ENCODE results near the gene WDR45.

WDR45 gene

DNA sequence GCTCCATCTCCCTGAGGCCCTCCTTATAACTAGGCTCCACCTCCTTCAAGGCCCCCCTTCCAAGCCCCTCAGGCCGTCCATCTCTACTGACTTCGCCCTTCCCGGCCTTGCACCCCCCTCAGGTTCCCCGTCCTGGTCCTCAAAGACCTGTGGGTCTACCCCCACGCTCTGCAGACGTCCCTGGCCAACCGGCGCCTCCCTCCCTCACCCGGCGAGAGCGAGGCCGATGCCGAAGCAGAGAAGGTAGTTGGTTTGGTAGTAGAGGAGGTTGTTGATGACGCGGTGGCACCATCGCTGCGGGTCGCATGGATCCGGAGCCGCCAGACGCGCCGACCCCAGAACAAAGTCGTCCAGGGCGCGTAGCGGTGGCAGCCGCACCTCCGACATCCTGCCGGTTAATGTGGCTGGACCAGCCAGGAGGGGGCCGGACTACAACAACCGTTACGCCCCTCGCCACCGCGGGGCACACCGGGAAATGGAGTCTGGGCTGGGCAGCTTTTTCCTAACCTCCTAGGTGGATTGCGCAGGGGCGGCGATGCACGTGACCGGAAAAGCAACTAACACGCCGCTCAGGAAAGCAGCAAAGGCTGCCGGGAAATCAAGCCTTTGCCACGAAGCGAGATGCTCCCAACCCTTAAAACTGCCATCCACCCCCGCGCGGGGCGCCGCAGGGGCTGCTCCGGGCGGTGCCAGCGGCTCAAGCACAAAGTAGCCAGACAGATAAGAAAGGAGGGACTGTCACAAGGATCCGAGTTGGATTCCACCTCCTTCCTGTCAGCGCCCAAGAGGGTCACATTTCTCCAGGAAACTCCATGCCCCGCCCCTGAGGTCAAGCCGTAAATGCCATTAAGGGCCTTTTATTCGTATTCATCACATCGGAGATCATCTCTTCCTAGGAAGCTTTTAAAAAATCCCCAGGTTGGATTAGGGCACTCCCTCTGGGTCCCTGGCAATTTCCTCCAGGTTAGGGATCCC is 5.8 kb downstream of the WDR45 start, which contains the start of gene PRAF2:
Gene PRAF2 (minus strand): TSS at position 402 of the 975 bp plus-strand sequence. CDS start 15 bp downstream, at position 387.
- DNase-seq, result peak; percentile 81 to 89

- DNase-seq, result no peak
Measured at GRCh38 chrX:49072712-49073095, 7.0 kb downstream of the WDR45 start.

- no peak for DNase-seq
Measured at GRCh38 chrX:49071877-49072711, 7.6 kb downstream of the WDR45 start.

DNA sequence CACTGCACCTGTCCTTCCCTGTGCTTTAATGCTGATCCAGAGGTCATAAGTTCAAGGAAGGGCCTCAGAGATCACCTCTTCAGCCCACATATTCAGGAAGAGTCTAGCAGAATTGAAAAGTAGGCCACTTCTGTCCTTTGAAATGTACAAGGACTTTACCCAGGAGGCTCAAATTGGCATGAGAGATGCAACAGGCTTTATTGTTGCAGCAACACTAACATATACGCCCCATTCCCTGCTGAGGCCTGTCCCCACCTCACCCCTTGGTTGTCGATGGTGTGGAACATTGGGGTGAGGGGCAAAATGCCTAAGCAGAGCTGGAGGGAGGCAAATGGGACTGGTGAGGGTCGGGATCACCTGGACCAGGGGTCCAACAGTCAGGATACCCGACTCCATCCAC is 8.7 kb downstream of the WDR45 start:
- DNase-seq, result no peak

GRCh38 chrX:49069038-49069437 is 10.6 kb downstream of the WDR45 start:
- DNase-seq, result no peak

DNA sequence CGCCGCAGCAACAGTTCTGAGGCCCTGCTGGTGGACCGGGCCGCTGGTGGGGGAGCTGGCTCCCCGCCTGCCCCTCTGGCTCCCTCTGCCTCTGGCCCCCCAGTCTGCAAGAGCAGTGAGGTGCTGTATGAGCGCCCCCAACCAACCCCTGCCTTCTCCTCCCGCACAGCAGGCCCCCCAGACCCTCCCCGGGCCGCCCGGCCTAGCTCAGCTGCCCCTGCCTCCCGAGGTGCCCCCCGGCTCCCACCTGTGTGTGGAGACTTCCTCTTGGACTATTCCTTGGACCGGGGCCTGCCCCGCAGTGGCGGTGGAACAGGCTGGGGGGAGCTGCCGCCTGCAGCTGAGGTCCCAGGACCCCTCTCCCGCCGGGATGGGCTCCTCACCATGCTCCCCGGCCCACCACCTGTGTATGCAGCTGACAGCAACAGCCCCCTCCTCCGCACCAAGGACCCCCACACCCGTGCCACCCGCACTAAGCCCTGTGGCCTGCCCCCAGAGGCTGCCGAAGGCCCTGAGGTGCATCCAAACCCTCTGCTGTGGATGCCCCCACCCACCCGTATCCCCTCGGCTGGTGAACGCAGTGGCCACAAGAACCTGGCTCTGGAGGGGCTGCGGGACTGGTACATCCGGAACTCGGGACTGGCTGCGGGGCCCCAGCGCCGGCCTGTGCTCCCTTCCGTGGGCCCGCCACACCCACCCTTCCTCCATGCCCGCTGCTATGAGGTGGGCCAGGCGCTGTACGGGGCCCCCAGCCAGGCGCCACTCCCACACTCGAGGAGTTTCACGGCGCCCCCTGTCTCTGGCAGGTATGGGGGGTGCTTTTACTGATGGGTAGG is 12.2 kb downstream of the WDR45 start:
- DNase-seq, result no peak

DNA sequence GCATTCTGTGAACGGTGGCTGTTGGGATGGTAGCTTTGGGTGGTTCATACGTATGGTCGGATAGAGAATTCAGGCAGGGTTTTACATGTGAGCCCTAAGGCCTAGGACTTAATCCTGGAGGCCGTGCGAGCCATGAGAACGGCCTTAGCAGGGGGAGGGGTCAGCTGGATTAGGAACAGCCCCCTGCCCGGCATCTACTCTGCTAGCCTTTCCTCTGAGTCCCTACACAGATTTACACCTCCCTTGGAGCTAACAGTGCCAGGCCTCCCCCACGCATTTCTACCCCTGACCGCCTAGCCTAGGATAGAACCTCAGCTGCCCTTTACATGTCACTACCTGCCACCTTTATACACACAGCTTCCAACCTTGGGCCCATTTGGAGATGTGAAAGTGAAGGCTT is 13.0 kb downstream of the WDR45 start:
- no peak for DNase-seq

GRCh38 chrX:49066278-49066677 is 13.4 kb downstream of the WDR45 start:
- DNase-seq, result no peak

- no peak for DNase-seq
Measured at GRCh38 chrX:49064735-49065134, 15.0 kb downstream of the WDR45 start.

DNA sequence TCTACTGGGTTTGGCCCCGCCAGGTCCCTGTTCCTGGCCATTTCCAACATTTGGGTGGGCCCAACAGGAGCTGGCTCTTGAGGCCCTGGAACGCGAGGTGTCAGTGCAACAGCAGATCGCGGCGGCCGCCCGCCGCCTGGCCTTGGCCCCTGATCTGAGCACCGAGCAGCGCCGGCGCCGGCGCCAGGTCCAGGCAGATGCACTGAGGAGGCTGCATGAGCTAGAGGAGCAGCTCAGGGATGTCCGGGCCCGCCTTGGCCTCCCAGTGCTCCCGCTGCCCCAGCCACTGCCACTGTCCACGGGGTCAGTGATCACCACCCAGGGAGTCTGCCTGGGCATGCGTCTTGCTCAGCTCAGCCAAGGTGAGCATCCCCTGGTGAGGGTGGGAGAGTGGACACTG is 15.4 kb downstream of the WDR45 start:
- no peak for DNase-seq

- no peak for DNase-seq
Measured at GRCh38 chrX:49063715-49064114, 16.0 kb downstream of the WDR45 start.

DNA sequence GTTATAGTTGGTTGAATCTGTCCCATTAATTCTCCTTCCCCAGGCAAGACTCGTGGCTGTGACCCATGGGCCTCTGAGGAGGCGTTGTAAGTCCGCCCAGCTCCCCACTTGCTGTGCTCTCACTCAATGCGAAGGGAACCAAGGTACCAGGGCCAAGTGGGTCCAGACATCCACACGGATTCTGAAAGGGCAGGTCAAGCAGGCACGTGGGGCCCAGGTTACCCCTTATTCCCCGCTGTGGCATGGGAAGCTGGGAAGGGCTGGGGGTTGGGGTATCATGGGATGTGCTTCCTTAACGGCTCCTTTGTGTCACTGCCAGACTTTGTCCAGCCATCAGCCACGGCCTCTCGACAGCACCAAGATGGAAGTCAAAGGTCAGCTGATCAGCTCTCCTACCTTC is 17.8 kb downstream of the WDR45 start:
- DNase-seq, result no peak

- DNase-seq, result no peak
Measured at GRCh38 chrX:49061490-49061889, 18.2 kb downstream of the WDR45 start.

DNA sequence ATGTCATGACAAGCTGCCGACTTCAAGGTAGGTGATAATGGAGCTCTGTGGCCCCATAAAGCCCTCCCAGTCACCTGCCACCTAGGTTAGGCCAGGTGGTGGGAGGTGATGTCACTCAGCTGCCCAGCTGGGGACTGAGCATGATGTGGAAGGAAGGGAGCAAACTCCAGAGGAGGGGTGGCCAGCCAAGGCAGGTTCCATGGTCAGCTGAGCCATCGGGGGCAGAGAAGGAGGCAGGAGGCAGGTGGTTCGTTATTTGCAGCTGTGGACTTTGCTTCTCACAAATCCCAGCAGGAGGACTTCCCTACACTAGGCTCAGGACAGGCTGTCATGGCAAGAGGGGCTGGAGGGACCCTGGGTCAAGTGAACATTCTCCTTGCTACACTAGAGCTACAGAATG is 18.8 kb downstream of the WDR45 start:
- DNase-seq, result no peak

DNA sequence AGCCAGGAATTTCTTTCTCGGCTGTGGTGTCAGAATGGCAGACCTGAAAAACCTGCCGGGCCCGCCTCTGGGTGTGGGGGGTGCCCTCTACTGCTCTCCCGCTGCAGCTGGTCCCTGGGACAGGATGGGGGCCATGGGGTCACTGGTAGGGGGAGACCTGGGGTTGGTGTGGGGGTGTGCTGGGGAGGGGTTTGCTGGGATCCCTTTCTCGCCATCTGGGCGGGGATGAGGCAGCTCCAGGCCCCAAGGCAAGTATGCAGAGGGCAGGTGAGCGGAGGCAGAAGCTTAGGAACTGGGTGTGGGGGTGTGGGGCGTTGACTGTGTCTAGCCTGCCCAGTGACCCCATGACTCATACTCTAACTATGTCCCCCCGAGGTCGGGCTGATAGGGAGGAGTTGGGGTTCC is 20.0 kb downstream of the WDR45 start:
- DNase-seq, result no peak

- DNase-seq, result no peak
Measured at GRCh38 chrX:49059201-49059600, 20.5 kb downstream of the WDR45 start.

GRCh38 chrX:49058794-49059193 is 20.9 kb downstream of the WDR45 start, which contains the start of gene CCDC120:
Gene CCDC120 (plus strand): TSS chrX:49058999. CDS start chrX:49062042, 3,043 bp downstream.
- DNase-seq, result no peak

DNA sequence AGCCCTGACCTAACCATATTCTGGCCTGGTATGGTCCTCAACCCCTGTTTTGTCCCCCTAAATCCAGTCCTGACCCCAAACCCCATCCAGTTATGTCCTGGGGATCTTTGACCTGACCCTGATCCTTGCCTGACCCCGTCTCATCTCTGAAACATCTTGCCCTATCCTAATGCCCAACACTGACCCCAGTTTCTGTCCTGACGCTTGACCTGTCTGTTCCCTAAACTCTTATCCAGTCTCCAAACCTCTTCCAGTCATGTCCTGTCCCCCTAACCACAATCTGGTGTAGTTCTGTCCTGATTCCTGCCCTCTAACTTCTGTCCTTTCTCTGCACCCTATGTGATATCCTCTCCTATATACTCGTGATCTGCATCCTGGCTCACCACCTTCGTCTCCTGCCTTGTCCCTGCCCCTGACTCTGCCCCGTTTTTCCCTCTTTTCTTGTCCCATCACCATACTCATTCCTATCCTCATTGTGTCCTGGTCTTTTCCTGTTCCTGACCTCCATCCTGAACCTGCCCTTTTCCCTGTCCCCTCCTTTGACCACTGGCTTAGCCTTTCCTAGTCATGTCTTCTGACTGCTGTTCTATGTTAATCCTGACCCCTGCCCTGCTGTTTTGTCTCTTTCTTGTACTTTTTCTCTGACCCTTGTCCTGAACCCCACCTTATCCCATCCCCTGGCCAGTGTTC is 25.5 kb downstream of the WDR45 start:
- DNase-seq, result no peak

GRCh38 chrX:49053223-49054072 is 26.2 kb downstream of the WDR45 start:
- DNase-seq, result peak; percentile 72 to 78

DNA sequence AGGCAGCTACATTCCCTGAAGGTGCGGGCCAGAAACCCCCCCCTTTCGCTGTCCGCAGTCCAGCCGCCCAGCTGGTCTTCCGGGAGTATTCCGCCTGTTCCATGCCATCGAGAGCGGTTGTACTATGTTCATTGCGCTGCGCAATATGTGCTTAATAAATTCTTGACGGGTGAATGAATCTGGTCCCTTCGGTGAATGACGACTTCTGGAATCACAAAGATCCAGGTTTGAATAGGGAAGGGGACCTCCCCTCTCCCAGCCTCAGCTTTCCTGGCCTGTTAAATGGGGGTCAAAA is 35.8 kb downstream of the WDR45 start:
- DNase-seq, result no peak
